Tibial nerve (tissue), 4 donors: ENCODE results near the gene MAGI2.
"Not testable (repeated sequence)": the region's sequence is repeated elsewhere in the genome, so short reads cannot be mapped to it uniquely, and the experiment has no call there.

Experiments used
- CTCF ChIP-seq, 5 experiments: fragments of 200-600 bp in 3 of 5; fragments of 450-650 bp in 2 of 5; sonication (generic) in 3 of 5; IDR thresholded peaks; one replicate each; pipeline ENCODE4 v1.5.1; 2016 to 2019; ENCODE audit warnings: antibody characterized with exemption in 5 of 5, mild to moderate bottlenecking in 3 of 5, moderate library complexity in 2 of 5
- EP300 ChIP-seq, 2 donors: sonication (generic); formaldehyde crosslinking; IDR thresholded peaks; one replicate each; pipeline ENCODE4 v1.6.1; 2017; ENCODE audit warnings: antibody characterized with exemption in 2 of 2, mild to moderate bottlenecking in 1 of 2
- POLR2A ChIP-seq, 2 donors: fragments of 450-650 bp; IDR thresholded peaks; one replicate each; pipeline ENCODE4 v1.6.1; 2017; ENCODE audit warnings: antibody characterized with exemption in 2 of 2, mild to moderate bottlenecking in 2 of 2, moderate library complexity in 2 of 2

GRCh38 chr7:78240179-78240578, 1213.3 kb downstream of the MAGI2 start:
- not testable (repeated sequence) for TF ChIP-seq CTCF, EP300, POLR2A (IDR thresholded peaks at IDR 0.05)
